IPS DF 6.9 (cell line): Measurements from ENCODE around the gene OTOL1.
"Not testable (repeated sequence)": the region's sequence is repeated elsewhere in the genome, so short reads cannot be mapped to it uniquely, and the experiment has no call there.

Experiments used
- DNase-seq: peaks from one replicate; pipeline ENCODE4 v3.0.0-alpha.2; 2013; ENCODE audit warnings: low read depth, low spot score
- H3K27ac ChIP-seq: one replicate; pipeline ENCODE4 v1.5.1; 2013; ENCODE audit warnings: low read length, control low read depth
- H3K27me3 ChIP-seq: 2 replicates; pipeline ENCODE4 v1.6.1; 2013; ENCODE audit warnings: mild to moderate bottlenecking, low read length; ENCODE audit not compliant: control insufficient read depth, insufficient read depth
- H3K36me3 ChIP-seq: 2 replicates; pipeline ENCODE4 v1.6.1; 2013; ENCODE audit warnings: low read length; ENCODE audit not compliant: control insufficient read depth, insufficient read depth
- H3K4me1 ChIP-seq: 2 replicates; pipeline ENCODE4 v1.6.1; 2013; ENCODE audit warnings: low read length; ENCODE audit not compliant: control insufficient read depth, insufficient read depth
- H3K4me3 ChIP-seq: 2 replicates; pipeline ENCODE4 v1.5.1; 2013; ENCODE audit warnings: mild to moderate bottlenecking, low read length
- H3K9me3 ChIP-seq: 2 replicates; pipeline ENCODE4 v1.6.1; 2013; ENCODE audit warnings: low read length, inconsistent platforms; ENCODE audit not compliant: control insufficient read depth, insufficient read depth
- WGBS: extraction: QIAGEN DNeasy Blood & Tissue Kit; methylation state at CpG from one replicate; pipeline ENCODE4 v1.1.7; 2013; ENCODE audit warnings: mixed read lengths, missing lambda C conversion rate; ENCODE audit not compliant: insufficient read length, insufficient coverage; 5-methylcytosine and 5-hydroxymethylcytosine counted together

The OTOL1 gene

GRCh38 chr3:161484226-161484625 lies 12.4 kb upstream of the OTOL1 start:
- WGBS: no CpG with 5 or more reads among the region's 1 CpG
- Histone ChIP-seq H3K9me3 (no peaks in the 10 kb centered on the region), H3K36me3 (no peaks in the 10 kb centered on the region), H3K4me1 (no peaks in the 10 kb centered on the region), H3K4me3 (no peak overlapping the region), H3K27ac (no peak overlapping the region), H3K27me3 (no peaks in the 10 kb centered on the region)
- no peak for DNase-seq

- WGBS: no CpG with 5 or more reads among the region's 1 CpG
- DNase-seq, H3K36me3 ChIP-seq, H3K4me1 ChIP-seq, H3K9me3 ChIP-seq, H3K4me3 ChIP-seq, H3K27me3 ChIP-seq, H3K27ac ChIP-seq: not testable (repeated sequence)
Measured at GRCh38 chr3:161488284-161488683, 8.3 kb upstream of the OTOL1 start.

GRCh38 chr3:161489395-161489794 lies 7.2 kb upstream of the OTOL1 start:
- Histone ChIP-seq H3K27me3 (no peaks in the 10 kb centered on the region), H3K27ac (no peak overlapping the region), H3K36me3 (no peaks in the 10 kb centered on the region), H3K4me1 (no peaks in the 10 kb centered on the region), H3K9me3 (no peaks in the 10 kb centered on the region), H3K4me3 (no peak overlapping the region)
- DNase-seq: no peak

- not testable (repeated sequence) for H3K36me3 ChIP-seq, H3K4me1 ChIP-seq, H3K9me3 ChIP-seq, H3K27ac ChIP-seq, H3K27me3 ChIP-seq, H3K4me3 ChIP-seq, DNase-seq
- WGBS: no CpG with 5 or more reads among the region's 1 CpG
Measured at GRCh38 chr3:161490845-161491244, 5.8 kb upstream of the OTOL1 start.

- no peaks in the 10 kb centered on the region for H3K27me3 ChIP-seq
- H3K4me3 ChIP-seq: no peak overlapping the region
- no CpG with 5 or more reads among the region's 2 CpGs for WGBS
- no peak overlapping the region for H3K27ac ChIP-seq
- no peaks in the 10 kb centered on the region for H3K9me3 ChIP-seq
- DNase-seq: no peak
- no peaks in the 10 kb centered on the region for H3K36me3 ChIP-seq
- H3K4me1 ChIP-seq: no peaks in the 10 kb centered on the region; the same call in 1 of the 2 replicates
Measured at GRCh38 chr3:161498259-161498921, 1.8 kb downstream of the OTOL1 start.

- WGBS: no CpG with 5 or more reads among the region's 3 CpGs
- no peaks in the 10 kb centered on the region for H3K9me3 ChIP-seq
- H3K27ac ChIP-seq: no peak overlapping the region
- no peak for DNase-seq
- H3K4me3 ChIP-seq: no peak overlapping the region
- no peaks in the 10 kb centered on the region for H3K36me3 ChIP-seq
- no peaks in the 10 kb centered on the region for H3K27me3 ChIP-seq
- H3K4me1 ChIP-seq: no peaks in the 10 kb centered on the region; the same call in 1 of the 2 replicates
Measured at GRCh38 chr3:161500068-161500796, 3.6 kb downstream of the OTOL1 start.

- no peak overlapping the region for H3K4me3 ChIP-seq
- H3K27ac ChIP-seq: no peak overlapping the region
- no peaks in the 10 kb centered on the region for H3K27me3 ChIP-seq
- H3K9me3 ChIP-seq: no peaks in the 10 kb centered on the region
- DNase-seq: no peak
- no peaks in the 10 kb centered on the region for H3K36me3 ChIP-seq
- no peaks in the 10 kb centered on the region; the same call in 1 of the 2 replicates for H3K4me1 ChIP-seq
- no CpG with 5 or more reads among the region's 8 CpGs for WGBS
Measured at GRCh38 chr3:161503271-161503670, 6.7 kb downstream of the OTOL1 start.

- Histone ChIP-seq H3K4me3 (no peak overlapping the region), H3K27ac (no peak overlapping the region), H3K36me3 (no peaks in the 10 kb centered on the region), H3K27me3 (no peaks in the 10 kb centered on the region), H3K9me3 (no peaks in the 10 kb centered on the region), H3K4me1 (no peaks in the 10 kb centered on the region)
- WGBS: no CpG with 5 or more reads among the region's 2 CpGs
- DNase-seq: no peak
Measured at GRCh38 chr3:161508852-161509477, 12.4 kb downstream of the OTOL1 start.

GRCh38 chr3:161510510-161511260 lies 14.1 kb downstream of the OTOL1 start:
- no CpG with 5 or more reads among the region's 6 CpGs for WGBS
- no peaks in the 10 kb centered on the region for H3K9me3 ChIP-seq
- no peak overlapping the region for H3K27ac ChIP-seq
- H3K36me3 ChIP-seq: no peaks in the 10 kb centered on the region
- no peak for DNase-seq
- no peaks in the 10 kb centered on the region for H3K4me1 ChIP-seq
- no peak overlapping the region for H3K4me3 ChIP-seq
- H3K27me3 ChIP-seq: no peaks in the 10 kb centered on the region

GRCh38 chr3:161523916-161524315 lies 27.3 kb downstream of the OTOL1 start:
- no peak overlapping the region for H3K4me3 ChIP-seq
- no peaks in the 10 kb centered on the region for H3K36me3 ChIP-seq
- no peaks in the 10 kb centered on the region for H3K4me1 ChIP-seq
- H3K9me3 ChIP-seq: no peaks in the 10 kb centered on the region
- no CpG with 5 or more reads among the region's 1 CpG for WGBS
- H3K27me3 ChIP-seq: no peaks in the 10 kb centered on the region
- no peak overlapping the region for H3K27ac ChIP-seq
- no peak for DNase-seq
